Measurements from ENCODE around the gene KRT74. TPM values are rescaled to one million over a fixed set of nuclear protein-coding genes. Genes with fewer than 3 reads are reported as not detected.

KRT74 gene
- total and polyA plus RNA-seq, 4 donors, result not detected

GRCh38 chr12:52539821-52540173, 33.8 kb downstream of the KRT74 start:
- Histone ChIP-seq H3K4me1 (ENCODE audit: control insufficient read depth in 5 of 5, insufficient read depth in 5 of 5, low read length in 5 of 5) (peaks cover 0 to 29% (median 6%) of the 10 kb centered on the region in 5 donors), H3K36me3 (ENCODE audit: control insufficient read depth in 4 of 4, insufficient read depth in 4 of 4, low read length in 4 of 4) (no peaks in the 10 kb centered on the region), H3K4me3 (no peak overlapping the region), H3K27ac (ENCODE audit: low read depth in 1 of 2, low read length in 1 of 2) (no peak overlapping the region), H3K9ac (ENCODE audit: insufficient read depth in 1 of 2, low read length in 2 of 2) (no peak overlapping the region), H3K27me3 (ENCODE audit: control insufficient read depth in 3 of 3, insufficient read depth in 3 of 3, low read length in 2 of 3) (no peaks in the 10 kb centered on the region), H3K9me3 (ENCODE audit: control insufficient read depth in 4 of 4, insufficient read depth in 3 of 4, low read length in 3 of 4) (no peaks in the 10 kb centered on the region)
- ATAC-seq (ENCODE audit: insufficient read depth, low FRiP score) (no peak), DNase-seq (no peak)
- TF ChIP-seq CTCF (IDR thresholded peaks at IDR 0.05; ENCODE audit: control extremely low read depth, extremely low read depth), result no peak
- 87 to 93% methylated on average over 3 of the region's 3 CpGs for WGBS, 2 donors

GRCh38 chr12:52539083-52539820, 34.4 kb downstream of the KRT74 start:
- Histone ChIP-seq H3K9me3 (ENCODE audit: control insufficient read depth in 4 of 4, insufficient read depth in 3 of 4, low read length in 3 of 4) (no peaks in the 10 kb centered on the region), H3K4me1 (ENCODE audit: control insufficient read depth in 5 of 5, insufficient read depth in 5 of 5, low read length in 5 of 5) (peaks cover 0 to 29% (median 6%) of the 10 kb centered on the region in 5 donors), H3K9ac (ENCODE audit: insufficient read depth in 1 of 2, low read length in 2 of 2) (no peak overlapping the region), H3K27ac (ENCODE audit: low read depth in 1 of 2, low read length in 1 of 2) (no peak overlapping the region), H3K27me3 (ENCODE audit: control insufficient read depth in 3 of 3, insufficient read depth in 3 of 3, low read length in 2 of 3) (no peaks in the 10 kb centered on the region), H3K4me3 (no peak overlapping the region), H3K36me3 (ENCODE audit: control insufficient read depth in 4 of 4, insufficient read depth in 4 of 4, low read length in 4 of 4) (no peaks in the 10 kb centered on the region)
- 57 to 71% methylated on average over 5 of the region's 5 CpGs for WGBS, 2 donors
- ATAC-seq (ENCODE audit: insufficient read depth, low FRiP score) (no peak), DNase-seq (peak; percentile 76 to 90 (median 90))
- no peak for TF ChIP-seq CTCF (IDR thresholded peaks at IDR 0.05; ENCODE audit: control extremely low read depth, extremely low read depth)

- ATAC-seq (ENCODE audit: insufficient read depth, low FRiP score) (no peak), DNase-seq (no peak)
- 79 to 87% methylated on average over 3 of the region's 3 CpGs for WGBS, 2 donors
- Histone ChIP-seq H3K4me1 (ENCODE audit: control insufficient read depth in 5 of 5, insufficient read depth in 5 of 5, low read length in 5 of 5) (peaks cover 0 to 23% (median 3%) of the 10 kb centered on the region in 5 donors), H3K27me3 (ENCODE audit: control insufficient read depth in 3 of 3, insufficient read depth in 3 of 3, low read length in 2 of 3) (no peaks in the 10 kb centered on the region), H3K36me3 (ENCODE audit: control insufficient read depth in 4 of 4, insufficient read depth in 4 of 4, low read length in 4 of 4) (no peaks in the 10 kb centered on the region), H3K9ac (ENCODE audit: insufficient read depth in 1 of 2, low read length in 2 of 2) (no peak overlapping the region), H3K9me3 (ENCODE audit: control insufficient read depth in 4 of 4, insufficient read depth in 3 of 4, low read length in 3 of 4) (no peaks in the 10 kb centered on the region), H3K4me3 (no peak overlapping the region), H3K27ac (ENCODE audit: low read depth in 1 of 2, low read length in 1 of 2) (no peak overlapping the region)
- no peak for TF ChIP-seq CTCF (IDR thresholded peaks at IDR 0.05; ENCODE audit: control extremely low read depth, extremely low read depth)
Observed at GRCh38 chr12:52537101-52537500, 36.5 kb downstream of the KRT74 start.

GRCh38 chr12:52535574-52535973, 38.1 kb downstream of the KRT74 start:
- Histone ChIP-seq H3K27me3 (ENCODE audit: control insufficient read depth in 3 of 3, insufficient read depth in 3 of 3, low read length in 2 of 3) (no peaks in the 10 kb centered on the region), H3K36me3 (ENCODE audit: control insufficient read depth in 4 of 4, insufficient read depth in 4 of 4, low read length in 4 of 4) (no peaks in the 10 kb centered on the region), H3K27ac (ENCODE audit: low read depth in 1 of 2, low read length in 1 of 2) (no peak overlapping the region), H3K9me3 (ENCODE audit: control insufficient read depth in 4 of 4, insufficient read depth in 3 of 4, low read length in 3 of 4) (no peaks in the 10 kb centered on the region), H3K9ac (ENCODE audit: insufficient read depth in 1 of 2, low read length in 2 of 2) (no peak overlapping the region), H3K4me1 (ENCODE audit: control insufficient read depth in 5 of 5, insufficient read depth in 5 of 5, low read length in 5 of 5) (peaks cover 0 to 23% (median 3%) of the 10 kb centered on the region in 5 donors), H3K4me3 (no peak overlapping the region)
- no peak for TF ChIP-seq CTCF (IDR thresholded peaks at IDR 0.05; ENCODE audit: control extremely low read depth, extremely low read depth)
- ATAC-seq (ENCODE audit: insufficient read depth, low FRiP score) (no peak), DNase-seq (no peak)
- 32 to 84% methylated on average over 1 of the region's 1 CpG for WGBS, 2 donors
